EL (cell line): ENCODE measurements around the gene SH3GLB2.
A peak's percentile ranks its signal among the peaks of the same experiment; 100 is the strongest.
"Not testable (repeated sequence)": the region's sequence is repeated elsewhere in the genome, so short reads cannot be mapped to it uniquely, and the experiment has no call there.

ENCODE experiments used
- DNase-seq: peaks from one replicate; pipeline ENCODE4 v3.0.0-alpha.2; 2016

The SH3GLB2 gene

DNA sequence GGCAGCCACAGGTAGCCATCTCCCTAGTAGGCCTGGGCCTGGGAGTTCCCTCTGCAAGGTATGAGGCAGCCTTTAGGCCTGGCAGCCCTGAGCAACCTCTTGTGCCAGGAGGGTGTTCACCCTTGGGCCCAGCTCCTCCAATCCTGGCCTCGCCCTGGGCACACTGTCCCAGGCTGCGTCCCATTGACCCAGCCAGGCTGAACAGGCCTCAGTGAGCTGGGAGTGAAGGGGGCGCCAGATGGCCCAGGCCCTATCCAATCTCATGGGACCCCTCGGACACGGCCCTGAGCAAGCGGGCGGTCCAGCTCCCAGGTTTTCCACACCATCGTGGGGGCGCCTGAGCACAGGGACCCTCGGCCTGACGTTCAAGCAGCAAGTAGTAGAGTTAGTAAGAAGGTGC lies 14.5 kb downstream of the SH3GLB2 start:
- no peak for DNase-seq

DNA sequence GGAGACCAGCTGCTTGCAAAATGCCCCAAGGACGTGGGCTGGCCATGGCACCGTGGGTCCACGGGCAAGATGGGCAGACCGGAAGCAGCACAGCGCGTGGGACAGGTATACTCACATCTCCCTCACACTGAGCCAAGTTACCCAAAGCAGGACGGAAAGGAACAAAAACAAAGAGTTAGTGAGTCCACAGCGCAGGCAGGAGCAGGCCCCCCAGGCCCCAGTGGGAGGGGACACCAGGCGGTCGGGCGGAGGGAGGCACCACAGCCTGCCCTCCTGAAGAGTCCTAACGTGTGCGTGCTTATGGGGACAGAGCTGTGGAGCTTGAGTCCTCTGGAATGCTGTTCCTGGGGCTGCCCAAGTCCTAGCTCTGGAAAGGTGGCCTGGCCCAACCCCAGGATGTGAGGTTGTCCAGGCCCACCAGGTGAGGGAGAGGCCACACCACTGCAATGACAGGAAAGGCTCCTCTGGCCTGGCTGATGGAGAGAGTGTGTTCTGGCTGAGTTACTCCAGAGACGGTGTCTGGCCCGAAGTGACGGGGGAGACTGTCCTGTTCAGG lies 15.2 kb downstream of the SH3GLB2 start:
- DNase-seq = no peak

DNA sequence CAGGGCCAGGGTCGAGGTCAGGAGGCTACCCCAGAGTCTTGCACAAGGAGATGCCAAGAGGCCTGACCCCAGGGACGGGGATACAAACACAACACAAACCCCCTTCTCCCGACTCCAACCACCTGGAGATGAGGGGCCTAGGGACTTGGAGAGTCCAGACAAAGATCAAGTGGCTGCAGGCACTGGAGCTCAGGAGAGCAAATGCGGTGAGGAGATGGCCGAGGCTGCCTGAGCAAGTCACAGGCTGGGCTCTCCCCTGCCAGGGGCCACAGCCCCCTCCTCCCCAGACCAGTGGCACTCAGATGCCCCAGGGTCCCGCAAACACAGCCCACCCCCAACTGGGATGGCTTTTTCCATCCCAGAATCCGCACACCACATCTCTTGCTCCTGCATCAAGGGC lies 15.8 kb downstream of the SH3GLB2 start:
- DNase-seq = no peak

DNA sequence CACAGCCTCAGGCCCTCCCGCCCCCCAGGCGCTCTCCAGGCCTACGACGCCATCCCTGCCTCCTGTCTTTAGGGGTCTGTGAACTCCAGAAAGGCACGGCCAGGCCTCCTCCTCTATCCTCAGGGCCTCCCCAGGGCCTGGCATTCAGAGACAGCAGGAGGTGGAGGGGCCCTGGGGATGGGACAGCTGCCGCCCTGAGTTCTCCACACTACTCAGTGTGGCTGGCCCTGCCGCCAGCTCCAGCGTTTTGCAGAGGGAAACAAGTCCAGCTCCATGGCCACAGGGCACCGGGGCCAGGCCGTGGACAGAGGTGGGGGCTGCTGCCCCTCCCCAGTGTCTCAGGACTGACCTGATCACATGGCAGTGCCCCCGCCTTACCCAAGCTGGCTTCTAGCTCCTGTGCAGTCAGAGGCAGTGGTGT lies 16.4 kb downstream of the SH3GLB2 start:
- DNase-seq = no peak

DNA sequence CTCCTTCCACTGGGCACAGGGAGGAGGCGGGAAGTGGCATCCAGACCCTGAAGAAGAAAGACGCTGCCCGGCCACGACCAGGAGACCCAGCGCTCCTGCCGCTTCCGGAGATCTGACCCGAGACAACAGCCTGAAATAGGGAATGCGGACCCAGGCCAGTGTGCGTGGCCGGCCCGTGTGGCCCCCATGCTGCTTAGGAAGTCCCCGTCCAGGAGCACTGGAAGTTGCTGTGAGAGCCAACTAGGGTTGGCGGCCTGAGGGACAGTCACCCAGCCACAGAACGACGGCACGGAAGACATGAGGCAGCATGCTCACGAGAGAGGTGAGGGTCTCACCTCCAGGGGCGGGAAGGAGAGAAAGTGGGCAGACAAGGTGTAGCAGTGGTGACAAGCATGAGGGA lies 17.0 kb downstream of the SH3GLB2 start:
- no peak for DNase-seq

DNA sequence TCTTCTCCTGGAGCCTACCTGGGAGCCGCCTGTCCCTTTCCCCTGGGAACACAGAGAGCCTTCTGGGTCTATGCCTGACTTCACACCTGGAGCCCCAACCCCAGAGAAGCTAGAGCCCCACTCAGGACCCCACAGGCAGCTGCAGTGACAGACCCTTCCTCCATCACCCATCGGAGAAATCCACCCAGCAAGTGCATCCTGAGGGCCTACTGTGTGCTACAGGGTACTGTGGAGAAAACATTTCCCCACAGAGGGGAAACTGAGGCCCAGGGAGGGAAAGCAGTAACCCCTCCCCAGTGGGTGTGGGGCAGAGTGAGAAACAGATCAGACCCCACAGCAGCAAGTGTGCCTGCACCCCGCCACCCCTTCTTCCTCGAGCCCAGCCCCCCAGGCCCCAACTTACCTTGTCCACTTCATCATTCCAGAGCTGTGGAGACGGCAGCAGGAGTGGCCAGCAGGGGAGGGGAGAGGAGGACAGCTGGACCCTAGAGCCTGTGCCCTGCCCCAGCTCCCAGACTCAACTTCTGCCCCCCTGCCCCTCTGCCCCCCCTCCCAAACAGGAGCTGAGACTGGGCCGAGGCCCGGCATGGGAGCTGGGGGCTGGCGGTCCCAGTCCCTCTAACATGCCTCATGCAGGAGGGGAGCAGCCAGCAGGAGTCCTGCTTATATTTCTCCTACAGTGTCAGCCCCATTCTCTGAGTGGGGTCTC lies 17.7 kb downstream of the SH3GLB2 start:
- no peak for DNase-seq

DNA sequence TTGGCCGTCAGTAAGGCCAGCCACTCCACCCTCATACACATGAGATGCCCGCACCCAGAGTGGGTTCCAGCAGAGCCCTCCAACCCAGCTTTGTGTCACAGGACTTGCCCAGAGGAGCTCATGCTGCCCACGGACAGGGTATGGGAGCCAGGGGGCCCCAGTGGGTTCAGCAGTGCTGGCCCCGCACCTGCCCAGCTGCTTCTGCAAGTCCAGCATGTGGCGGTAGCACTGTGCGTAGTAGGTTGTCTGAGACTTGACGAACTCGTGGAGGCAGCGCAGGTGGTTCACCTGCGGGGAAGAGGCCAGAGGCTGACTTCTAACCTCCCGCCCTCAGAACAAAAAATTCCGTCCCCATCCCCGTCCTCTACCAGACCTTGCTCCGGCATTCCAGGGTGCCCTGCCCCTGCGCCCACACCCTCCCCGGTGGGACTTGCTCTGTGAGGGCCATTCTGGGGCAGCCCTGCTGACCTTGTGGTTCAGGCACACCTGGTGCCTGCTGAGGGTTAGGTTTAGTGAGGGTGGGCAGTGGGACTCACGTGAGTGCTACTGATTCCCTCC lies 18.5 kb downstream of the SH3GLB2 start:
- no peak for DNase-seq

DNA sequence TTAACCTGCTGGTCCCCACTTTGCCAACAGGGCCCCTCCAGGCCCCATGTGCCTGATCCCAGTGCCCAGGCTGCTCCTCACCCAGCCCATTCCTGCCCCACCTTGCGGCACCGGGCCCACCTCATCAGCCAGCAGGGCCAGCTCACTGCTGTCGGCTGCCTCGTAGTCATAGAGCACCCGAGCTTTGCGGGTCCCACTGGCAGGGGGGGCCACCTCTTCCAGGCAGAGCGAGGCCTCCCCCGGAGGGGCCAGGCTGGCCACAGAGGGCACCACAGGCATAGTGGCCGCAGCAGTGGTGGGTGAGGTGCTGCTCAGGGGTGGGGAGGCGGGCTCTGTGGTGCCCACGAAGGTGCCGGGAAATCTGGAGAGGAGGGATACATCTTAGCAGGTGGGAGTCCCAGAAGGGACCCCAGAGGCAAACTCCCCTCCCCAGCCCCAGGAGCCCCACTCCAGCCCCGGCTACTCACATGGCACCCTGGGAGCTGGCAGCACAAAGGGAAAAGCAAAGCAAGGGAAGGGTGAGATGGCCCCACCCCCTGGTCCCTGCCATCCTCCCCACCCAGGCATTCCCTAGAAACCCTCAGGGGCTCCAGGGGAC lies 19.0 kb downstream of the SH3GLB2 start:
- no peak for DNase-seq

DNA sequence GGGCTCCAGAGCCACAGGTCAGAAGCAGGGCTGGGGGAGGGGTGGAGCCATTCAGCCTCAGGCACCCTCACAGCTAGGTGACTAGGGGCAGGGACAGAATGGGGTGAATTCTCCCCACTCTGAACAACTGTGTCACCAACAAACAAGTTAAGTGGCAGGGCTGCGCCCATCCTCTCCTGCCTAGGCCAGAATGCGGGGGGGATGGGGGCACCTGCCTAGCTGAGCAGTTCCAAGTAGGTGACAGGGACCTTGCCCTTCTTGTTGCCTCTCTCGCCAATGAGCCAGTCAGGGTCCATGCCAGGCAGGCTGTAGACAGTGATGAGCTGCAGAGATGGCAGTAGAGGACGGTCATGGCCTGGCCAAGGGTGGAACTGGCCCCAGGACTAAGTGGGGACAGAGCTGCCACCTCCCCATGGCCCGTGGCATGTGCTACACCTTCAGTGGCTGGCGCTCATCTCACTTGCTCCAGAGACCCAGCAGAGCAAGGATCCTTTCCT lies 19.6 kb downstream of the SH3GLB2 start:
- DNase-seq = no peak

DNA sequence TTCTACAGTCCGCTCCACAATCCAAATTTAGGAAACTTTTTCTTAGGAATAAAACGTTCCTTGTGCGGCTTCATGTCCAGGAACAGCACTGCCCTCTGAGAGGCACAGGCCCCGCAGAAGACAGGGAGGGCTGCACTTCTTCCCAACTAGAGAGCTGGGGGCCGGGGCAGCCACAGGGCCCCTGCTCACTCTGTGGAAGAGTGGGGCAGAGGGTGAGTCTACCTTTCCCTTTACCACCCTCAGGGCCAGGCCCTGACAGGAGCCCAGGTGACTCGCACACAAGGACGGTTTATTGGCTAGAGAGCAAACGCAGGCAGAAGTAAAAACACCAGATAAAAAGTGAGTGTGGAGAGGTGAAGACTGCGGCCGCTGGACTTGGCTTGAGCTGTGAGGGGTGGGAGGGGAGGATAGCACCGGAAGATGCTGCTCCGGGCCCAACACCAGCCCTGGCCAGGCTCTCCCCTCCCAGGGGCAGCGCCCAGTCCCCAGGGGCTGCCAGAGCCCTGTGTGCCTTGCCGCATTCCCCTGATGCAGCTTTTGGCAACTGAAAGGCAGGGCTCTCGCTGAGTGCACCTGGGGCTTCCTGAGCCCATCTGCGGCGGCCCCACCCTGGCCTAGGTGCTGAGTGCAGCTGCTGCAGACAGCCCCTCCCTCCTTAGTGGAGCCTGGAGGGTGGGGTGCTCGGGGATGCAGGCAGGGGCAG lies 20.2 kb downstream of the SH3GLB2 start:
- no peak for DNase-seq

DNA sequence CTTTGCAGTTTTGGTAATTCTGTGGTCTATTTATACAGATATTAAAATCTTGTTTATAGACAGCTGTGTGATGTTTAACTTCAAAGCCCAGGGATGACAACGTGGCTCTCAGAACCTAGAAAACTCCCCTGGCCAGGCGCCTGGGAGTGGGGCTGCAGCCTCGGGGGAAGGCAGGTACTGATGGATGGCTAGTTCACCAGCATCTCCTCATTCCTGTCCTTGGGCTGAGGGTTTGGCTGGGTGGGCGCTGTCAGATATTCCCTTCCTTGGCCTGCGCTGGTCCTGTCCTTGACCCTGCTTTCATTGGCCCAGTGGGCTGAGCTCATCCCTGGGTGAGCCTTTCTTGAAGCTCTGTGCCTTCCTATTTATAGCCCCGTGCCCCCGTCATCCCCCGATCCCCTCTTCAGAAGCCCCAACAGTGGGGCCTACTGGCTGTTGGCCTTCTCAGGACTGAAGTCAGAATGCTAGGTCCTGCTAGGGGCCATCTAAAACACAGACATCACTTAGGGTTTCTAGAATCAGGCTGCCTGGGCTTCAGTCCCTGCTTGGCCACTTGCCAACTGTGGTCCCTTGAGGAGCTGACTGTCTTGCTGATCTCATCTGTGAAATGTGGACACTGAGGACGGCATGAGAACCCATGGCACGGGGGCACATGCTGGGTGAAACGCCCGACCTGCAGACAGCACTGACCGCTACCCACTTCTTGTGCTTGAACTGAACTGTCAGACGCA lies 20.9 kb downstream of the SH3GLB2 start:
- no peak for DNase-seq

DNA sequence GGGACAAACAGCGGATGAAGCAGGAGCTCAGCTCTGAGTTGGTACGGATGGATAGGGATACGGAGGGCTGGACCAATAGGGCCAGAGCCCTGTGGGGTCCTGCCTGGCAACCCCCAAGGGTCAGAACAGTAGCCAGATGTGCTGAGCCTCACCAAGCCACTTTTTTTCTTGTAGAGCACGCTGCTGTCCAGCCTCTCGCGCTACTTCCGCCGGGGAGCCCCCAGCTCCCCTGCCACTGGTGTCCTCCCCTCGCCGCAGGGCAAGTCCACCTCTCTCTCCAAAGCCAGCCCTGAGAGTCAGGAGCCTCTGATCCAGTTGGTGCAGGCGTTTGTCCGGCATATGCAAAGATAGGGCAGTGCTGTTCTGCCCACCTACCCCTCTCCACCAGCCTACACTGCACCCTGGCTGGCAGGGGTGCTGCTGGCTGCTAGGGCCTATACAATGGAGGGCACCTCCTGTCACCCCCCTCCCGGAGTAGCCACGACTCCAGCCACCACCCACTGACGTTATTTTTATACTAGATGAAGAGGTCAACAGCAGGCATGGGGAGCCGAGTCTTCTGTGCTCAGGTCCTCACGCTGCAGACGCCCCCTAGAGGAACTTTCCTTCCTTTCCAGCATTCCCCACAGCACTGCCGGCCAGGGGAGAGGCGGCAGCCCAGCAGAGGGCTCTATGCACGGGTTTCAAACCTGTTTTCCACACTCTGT lies 21.6 kb downstream of the SH3GLB2 start:
- peak; percentile 76 for DNase-seq

DNA sequence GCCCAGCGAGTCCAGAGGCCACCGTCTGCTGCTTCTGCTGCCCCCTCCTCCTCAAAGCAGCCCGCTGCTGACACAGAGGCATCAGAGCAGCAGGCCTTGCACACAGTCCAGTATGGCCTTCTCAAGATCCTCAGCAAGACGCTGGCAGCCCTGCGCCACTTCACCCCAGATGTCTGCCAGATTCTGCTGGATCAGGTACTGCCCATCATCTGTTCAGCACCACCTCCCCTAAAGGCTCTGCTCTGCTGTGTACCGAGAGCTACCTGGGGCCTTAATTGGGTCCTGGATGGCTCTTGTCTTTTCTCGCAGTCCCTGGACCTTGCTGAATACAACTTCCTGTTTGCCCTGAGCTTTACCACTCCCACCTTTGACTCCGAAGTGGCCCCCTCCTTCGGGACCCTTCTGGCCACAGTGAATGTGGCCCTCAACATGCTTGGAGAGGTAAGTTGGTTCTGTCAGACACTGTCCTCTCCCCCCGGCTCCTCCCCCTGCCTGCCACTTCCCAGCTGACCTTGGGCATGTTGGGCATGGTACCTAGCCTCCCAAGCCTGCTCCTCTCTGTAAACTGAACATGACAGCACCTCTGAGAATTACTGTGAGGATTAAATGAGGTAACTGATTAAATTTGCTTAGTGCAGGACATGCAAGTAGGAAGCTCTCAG lies 22.7 kb downstream of the SH3GLB2 start:
- no peak for DNase-seq

DNA sequence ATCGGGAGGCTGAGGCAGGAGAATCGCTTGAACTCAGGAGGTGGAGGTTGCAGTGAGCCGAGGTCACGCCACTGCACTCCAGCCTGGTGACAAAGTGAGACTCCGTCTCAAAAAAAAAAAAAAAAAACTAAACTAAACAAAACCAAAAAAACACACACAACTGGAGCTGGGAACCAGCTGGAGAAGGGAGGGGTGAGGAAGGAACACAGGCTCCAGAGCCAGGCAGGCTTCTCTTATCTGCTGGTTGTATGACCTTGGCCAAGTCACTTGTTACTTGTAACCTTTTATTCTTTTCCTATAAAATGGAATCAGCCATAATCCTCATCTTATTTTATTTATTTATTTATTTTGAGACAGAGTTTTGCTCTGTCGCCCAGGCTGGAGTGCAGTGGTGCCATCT lies 24.0 kb downstream of the SH3GLB2 start:
- not testable (repeated sequence) for DNase-seq

DNA sequence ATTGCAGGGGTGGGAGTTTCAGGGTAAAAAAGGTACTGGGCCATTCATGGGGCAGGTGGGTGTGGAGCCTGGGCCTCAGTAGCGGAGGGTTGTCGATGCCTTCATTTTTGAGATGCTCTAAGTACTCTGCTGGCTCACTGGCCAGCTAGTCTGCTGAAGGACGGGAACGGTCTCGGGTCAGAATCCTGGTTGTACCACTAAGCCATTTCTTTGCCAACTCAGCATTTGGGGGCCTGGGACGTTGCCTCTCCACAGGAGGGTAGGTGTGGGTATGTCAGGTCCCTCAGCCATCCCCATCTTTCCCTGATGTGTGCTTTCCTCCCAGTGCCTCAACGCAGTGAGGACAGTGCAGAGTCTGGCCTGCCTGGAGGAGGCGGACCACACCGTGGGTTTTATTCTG lies 25.1 kb downstream of the SH3GLB2 start:
- no peak for DNase-seq

DNA sequence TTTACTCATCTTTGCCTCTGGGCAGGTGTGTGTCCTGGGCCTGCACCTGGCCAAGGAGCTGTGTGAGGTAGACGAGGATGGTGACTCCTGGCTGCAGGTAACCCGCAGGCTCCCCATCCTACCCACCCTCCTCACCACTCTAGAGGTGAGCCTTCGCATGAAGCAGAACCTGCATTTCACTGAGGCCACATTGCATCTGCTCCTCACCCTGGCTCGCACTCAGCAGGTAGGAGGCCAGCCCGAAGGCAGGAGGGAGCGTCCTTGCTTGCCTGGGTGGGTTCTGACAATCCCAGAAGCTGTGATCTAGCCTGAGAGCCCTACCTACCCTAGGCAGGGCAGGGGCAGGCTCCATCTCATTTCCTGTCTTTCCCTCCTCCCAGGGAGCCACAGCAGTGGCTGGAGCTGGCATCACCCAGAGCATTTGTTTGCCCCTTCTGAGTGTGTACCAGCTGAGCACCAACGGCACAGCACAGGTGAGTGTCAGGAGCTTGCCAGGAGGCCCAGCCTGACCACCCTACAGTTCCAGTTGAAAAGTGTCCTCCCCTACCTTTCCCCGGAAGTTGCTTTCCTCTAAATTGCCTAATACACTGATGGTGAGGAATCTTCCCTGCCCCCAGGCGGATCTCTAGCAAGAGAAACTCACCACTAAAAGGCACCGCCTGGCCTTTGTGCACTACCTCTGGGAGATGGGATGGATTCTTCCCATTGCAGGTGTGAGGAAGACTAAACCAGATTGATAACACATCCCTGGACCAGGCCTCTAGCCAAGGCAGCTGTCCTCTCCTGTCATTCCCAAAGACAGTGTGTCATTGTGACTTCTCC lies 26.4 kb downstream of the SH3GLB2 start:
- DNase-seq = no peak

DNA sequence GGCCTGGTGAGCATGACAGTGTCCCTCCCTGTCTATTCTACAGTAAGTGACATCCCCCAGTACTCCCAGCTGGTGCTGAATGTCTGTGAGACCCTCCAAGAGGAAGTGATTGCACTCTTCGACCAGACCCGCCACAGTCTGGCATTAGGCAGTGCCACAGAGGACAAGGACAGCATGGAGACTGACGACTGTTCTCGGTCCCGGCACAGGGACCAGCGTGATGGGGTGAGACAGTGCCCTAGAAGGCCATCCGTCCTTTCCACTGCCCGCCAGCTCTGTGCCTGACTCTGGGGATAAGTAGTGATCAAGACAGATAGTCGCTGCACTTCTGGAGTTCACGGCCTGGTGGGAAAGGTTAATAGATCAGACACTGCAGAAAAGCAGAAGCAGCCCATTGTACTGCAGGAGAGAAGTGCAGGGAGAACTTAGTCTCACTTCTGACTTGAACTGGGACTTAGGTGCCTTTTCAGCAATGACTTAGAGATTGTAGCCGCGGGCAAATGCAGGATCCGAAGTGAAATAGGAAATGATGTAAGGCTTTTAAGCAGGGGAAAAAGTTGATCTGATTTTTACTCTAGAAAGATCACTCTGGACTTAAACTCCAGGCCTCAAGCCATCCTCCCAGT lies 28.4 kb downstream of the SH3GLB2 start:
- DNase-seq = no peak

DNA sequence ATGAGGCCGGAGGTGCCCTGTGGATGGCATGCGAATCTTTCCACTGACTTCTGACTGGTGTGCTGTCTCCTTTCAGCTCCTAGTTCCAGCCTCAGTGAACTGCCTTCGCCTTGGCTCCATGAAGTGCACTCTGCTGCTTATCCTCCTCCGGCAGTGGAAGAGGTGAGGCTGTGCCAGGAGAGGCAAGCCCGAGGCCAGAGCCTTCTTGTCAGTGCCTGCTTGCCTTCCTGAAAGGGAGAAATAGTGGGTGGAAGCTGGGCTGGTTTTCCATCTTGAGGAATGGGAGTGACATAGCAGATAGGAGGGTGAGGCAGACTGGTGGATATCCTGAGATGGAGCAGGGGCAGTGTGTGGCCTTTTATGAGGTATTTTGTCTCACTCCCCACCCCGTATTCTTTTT lies 29.7 kb downstream of the SH3GLB2 start:
- DNase-seq = no peak

DNA sequence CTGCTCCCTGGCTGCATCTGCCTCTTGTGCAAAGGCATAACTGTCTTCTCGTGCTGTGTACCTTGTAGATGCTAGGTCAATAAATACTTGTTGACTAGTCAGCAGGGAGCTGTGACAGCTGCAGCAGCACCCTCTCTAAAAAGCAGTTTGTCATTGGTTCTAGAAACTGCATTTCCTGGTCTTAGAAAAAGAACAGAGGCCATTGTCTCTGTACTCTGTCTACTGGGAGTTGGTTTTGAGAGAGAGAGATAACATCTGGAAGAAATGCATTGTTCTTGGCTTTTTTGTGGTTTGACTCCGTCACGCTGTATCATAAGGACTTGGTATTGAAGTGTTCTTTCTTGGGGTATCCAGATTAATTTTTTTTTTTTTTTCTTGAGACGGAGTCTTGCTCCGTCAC lies 32.3 kb downstream of the SH3GLB2 start:
- DNase-seq = no peak

DNA sequence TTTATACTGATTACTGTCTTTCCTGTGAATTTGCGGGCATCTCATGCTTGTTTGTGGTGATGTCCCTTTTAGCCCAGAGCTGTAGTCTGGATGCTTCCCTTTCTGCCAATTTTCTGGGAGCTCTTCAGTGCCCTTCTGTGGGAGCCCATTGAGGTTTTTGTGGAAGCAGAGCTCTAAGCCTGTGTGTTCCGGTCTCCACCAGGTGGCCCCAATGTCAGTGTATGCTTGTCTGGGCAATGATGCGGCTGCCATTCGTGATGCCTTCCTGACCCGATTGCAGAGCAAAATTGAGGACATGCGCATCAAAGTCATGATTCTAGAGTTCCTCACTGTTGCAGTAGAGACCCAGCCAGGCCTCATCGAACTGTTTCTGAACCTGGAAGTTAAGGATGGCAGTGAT lies 35.1 kb downstream of the SH3GLB2 start:
- DNase-seq = no peak
